ENCODE data around the gene LCE2C.
"Not testable (repeated sequence)": the region's sequence is repeated elsewhere in the genome, so short reads cannot be mapped to it uniquely, and the experiment has no call there.

The LCE2C gene

DNA sequence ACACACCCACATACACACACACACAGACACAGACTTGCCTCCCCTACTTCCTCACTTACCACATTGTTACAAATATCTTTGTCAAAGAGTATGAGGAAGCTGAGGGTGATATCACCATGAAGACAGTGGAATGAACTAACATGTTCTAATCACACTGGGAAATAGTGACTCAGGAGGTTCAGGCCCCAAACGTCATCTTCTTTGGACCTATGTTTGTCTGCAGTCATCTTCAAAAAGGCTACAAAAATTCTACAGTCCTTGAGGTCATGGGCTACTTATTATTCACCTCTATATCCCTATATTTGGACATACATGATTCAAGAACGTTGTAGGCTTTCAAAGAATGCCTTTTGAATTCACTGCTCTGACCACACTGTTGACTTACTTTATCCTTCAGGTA is 2.1 kb upstream of the LCE2C start:
- TF ChIP-seq, protein P1, sequence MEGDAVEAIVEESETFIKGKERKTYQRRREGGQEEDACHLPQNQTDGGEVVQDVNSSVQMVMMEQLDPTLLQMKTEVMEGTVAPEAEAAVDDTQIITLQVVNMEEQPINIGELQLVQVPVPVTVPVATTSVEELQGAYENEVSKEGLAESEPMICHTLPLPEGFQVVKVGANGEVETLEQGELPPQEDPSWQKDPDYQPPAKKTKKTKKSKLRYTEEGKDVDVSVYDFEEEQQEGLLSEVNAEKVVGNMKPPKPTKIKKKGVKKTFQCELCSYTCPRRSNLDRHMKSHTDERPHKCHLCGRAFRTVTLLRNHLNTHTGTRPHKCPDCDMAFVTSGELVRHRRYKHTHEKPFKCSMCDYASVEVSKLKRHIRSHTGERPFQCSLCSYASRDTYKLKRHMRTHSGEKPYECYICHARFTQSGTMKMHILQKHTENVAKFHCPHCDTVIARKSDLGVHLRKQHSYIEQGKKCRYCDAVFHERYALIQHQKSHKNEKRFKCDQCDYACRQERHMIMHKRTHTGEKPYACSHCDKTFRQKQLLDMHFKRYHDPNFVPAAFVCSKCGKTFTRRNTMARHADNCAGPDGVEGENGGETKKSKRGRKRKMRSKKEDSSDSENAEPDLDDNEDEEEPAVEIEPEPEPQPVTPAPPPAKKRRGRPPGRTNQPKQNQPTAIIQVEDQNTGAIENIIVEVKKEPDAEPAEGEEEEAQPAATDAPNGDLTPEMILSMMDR (IDR thresholded peaks at IDR 0.05; ENCODE audit: control insufficient read depth, extremely low read depth, insufficient read depth), result no peak
- H3K4me3 ChIP-seq (ENCODE audit: low read depth, low read length), result no peak overlapping the region
- DNase-seq (ENCODE audit: low read depth), result no peak

DNA sequence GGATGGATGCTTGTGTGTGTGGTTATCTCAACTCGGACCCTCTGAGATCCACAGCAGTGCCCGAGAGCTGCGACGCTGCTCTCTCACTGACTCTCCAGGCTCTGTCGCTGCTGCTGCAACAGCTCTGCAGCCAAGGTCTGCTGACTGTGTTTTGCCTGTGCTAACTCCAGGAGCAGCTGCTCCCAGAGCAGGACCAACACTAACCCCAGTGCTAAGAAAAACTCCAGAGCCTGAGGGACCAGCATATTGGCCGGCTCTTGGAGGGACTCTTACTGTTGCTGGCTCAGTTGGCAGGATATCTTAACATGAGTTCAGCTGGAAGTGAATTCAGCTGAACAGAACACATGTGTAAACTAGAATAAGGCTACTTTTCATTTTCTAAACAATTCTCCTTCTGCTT is 4.4 kb downstream of the LCE2C start:
- TF ChIP-seq, protein P1 (IDR thresholded peaks at IDR 0.05; ENCODE audit: control insufficient read depth, extremely low read depth, insufficient read depth), result no peak
- H3K4me3 ChIP-seq (ENCODE audit: low read depth, low read length), result no peak overlapping the region
- no peak for DNase-seq (ENCODE audit: low read depth)

DNA sequence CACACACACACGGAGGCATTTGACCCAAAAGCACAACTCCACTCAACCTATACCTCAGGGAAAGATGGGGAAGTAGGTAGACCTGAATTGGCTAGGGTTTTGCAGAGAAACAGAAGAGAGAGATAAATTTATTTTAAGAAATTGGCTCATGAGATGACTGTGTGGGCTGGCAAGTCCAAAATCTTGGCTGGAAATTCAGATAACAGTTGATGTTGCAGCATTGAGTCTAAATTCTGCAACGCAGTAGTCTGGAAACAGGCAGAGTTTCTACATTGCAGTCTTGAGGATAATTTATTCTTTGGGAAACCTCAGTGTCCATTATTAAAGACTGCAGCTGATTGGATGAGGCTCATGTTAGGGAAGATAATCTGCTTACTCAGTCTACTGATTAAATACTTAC is 6.5 kb downstream of the LCE2C start:
- DNase-seq (ENCODE audit: low read depth), result no peak
- TF ChIP-seq, protein P1 (IDR thresholded peaks at IDR 0.05; ENCODE audit: control insufficient read depth, extremely low read depth, insufficient read depth), result no peak
- no peak overlapping the region for H3K4me3 ChIP-seq (ENCODE audit: low read depth, low read length)

DNA sequence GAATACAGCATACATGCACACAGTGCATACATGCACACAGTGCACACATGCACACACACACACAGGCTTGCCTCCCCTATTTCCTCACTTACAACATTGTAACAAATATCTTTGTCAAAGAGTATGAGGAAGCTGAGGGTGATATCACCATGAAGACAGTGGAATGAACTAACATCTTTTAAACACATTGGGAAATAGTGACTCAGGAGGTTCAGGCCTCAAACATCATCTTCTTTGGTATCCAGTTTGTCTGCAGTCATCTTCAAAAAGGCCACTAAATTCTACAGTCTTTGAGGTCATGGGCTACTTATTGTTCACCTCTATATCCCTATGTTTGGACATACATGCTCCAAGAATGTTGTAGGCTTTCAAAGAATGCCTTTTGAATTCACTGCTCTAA is 8.8 kb downstream of the LCE2C start:
- TF ChIP-seq, protein P1 (IDR thresholded peaks at IDR 0.05; ENCODE audit: control insufficient read depth, extremely low read depth, insufficient read depth), result no peak
- no peak for DNase-seq (ENCODE audit: low read depth)

DNA sequence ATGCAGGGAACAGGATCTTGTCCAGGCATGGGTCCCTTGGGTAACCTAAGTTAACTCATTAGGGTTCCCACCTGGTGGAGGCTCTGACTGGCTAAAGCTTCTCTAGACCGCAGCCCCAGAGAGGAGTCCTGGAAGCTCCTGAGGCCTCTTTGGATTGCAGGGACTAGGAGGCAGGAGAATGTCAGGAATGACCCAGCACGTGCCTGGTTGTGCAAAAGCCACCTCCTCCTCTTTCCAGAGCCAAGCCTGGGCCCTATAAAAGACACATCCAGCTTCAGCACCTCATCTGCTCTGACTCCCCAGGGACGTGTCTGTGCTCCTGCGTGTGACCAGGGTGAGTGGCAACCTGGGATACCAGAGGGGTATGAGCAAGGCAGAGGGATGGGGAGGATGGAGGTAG is 10.7 kb downstream of the LCE2C start, which contains the start of gene LCE2B:
Gene LCE2B (plus strand): TSS at position 301 of the 400 bp plus-strand sequence. CDS start 721 bp downstream, outside the sequence.
- not testable (repeated sequence) for DNase-seq (ENCODE audit: low read depth); H3K4me3 ChIP-seq (ENCODE audit: low read depth, low read length)

More for the DNA sequence above, 8.8 kb downstream of the LCE2C start:
- H3K4me3 ChIP-seq (ENCODE audit: low read depth, low read length), result no peak overlapping the region

DNA sequence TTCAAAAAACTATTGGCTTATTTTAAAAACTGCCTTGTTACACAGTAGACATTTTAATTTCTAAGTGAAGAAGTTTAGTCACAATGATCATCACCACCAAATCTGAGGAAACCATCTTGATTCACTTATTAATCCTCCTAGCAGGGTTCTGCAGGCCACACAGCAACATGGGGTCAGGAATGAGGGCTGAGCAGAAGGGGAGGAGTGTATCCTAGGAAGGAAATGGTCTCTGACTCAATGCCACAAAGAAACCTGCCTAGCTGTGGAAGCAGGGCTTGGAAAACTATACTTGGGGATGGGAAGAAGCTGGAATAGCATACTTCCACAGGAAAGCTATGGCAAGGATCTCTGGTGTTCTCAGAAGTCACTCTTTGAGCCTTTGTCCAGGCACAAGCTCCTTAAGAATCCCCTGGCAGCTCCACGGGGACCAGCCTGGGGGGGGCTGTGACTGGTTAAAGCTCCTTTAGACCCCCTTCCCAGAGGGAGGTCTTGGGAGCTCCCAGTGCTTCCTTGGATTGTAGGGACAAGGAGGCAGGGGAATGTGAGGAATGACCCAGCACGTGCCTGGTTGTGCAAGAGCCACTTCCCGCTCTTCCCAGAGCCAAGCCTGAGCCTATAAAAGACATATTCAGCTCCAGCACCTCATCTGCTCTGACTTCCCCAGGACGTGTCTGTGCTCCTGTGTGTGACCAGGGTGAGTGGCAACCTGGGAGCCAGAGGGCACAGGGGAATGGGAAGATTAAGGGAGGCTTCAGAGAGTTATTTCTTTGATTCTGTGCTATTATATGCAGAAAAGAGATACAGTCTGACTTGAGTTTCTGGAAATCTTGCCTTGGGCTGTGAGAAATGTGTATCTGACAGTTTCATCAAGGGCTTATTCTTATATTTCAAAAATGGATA is 22.9 kb downstream of the LCE2C start, which contains the start of gene LCE2A:
Gene LCE2A (plus strand): TSS at position 645 of the 900 bp plus-strand sequence. CDS start 557 bp downstream, outside the sequence.
- no peak for DNase-seq (ENCODE audit: low read depth)
- TF ChIP-seq, protein P1 (IDR thresholded peaks at IDR 0.05; ENCODE audit: control insufficient read depth, extremely low read depth, insufficient read depth), result no peak
- no peak within 1 kb of the TSS for H3K4me3 ChIP-seq (ENCODE audit: low read depth, low read length)

DNA sequence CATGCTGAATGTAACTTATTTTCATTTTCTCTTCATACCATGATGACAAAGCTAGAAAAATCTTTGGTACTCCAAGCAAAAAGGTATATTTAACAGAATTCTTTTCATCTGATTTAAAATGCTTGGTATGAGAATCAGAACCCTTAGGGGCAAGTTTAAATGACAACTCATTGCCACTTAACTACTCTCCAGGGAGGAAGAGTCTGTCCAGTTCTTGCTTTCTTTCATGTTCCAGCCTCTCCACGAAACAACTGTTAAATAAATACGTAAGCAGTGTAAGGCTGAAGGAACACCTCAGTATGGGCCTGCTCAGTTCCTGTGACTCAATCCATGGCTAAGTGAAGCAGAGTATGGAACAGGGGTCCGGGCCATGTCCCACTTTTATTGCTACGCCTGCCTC is 24.7 kb downstream of the LCE2C start:
- no peak for DNase-seq (ENCODE audit: low read depth)
- no peak overlapping the region for H3K4me3 ChIP-seq (ENCODE audit: low read depth, low read length)
- TF ChIP-seq, protein P1 (IDR thresholded peaks at IDR 0.05; ENCODE audit: control insufficient read depth, extremely low read depth, insufficient read depth), result no peak

Data from LNCaP clone FGC (cell line).